SKM-1 treated with dmso at 0.1 percent for 144 hours (cell line): ENCODE data around the gene TBC1D21.

ENCODE experiments used
- DNase-seq: peaks from one replicate; lab custom pipeline; 2025; ENCODE audit not compliant: unreplicated experiment; lab: John Stamatoyannopoulos, UW

Gene TBC1D21

DNA sequence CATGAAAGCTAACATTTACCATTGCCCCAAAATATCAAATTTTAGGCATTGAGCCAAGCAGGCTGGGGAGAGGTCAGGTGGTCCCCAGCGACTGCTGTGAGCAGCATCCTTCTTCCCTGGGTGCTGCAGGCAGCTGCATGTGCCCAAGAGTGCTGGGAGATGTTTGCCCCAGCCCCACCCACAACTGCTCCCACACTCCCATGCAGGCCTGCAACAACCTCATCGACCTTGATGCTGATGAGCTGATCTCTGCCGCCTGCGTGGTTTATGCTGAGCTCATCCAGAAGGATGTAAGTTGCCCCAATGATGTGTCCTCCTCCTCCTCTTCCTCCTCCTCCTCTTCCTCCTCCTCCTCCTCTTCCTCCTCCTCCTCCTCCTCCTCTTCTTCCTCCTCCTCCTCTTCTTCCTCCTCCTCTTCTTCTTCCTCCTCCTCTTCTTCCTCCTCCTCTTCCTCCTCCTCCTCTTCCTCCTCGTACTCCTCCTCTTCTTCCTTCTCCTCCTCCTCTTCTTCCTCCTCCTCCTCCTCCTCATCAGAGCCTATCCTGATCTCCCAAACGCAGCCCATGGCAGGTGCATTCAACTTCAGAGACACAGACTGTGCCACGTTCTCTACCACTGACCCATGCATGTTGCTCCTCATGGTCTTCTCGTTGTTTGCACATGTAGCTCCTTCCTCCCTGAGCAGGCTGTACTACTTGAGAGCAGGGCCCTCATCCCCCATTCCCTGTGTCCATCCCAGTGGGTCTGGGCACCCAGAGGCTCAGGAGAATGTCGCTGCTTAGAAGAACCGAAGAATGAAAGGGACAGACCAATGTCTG is 15.1 kb downstream of the TBC1D21 start:
- no peak for DNase-seq

DNA sequence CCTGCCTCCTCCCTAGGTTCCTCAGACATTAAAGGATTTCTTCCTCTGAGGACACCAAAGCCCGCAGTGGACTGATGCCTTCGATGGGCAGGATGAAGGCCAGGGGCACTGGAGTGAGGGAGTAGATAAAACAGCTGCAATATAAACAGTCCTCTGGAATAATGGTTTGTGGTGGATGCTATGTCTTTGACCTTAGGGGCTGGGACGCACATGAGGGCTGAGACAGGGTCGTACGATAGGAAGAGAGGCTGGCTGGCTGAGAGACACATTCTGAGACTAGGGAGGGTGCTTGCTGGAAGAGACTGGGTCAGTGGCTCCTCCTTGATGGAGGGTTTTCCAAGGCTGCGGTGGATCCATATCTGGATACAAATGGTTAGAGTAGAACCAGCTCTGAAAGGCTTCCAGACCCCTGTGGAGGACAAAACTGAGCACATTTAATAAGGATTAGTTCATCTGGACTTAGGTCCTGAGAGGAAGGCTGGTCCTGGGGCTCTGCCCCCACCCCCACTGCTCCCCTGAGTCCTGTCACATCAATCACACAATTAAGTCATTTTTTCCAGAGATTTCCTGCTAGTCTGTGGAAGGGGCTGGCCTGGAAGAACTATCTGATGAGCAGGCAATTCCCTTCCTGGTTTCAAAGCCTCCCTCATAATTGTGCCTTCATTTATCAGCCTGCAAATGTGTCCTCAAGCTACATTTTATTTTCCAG is 15.8 kb downstream of the TBC1D21 start:
- DNase-seq, result no peak

DNA sequence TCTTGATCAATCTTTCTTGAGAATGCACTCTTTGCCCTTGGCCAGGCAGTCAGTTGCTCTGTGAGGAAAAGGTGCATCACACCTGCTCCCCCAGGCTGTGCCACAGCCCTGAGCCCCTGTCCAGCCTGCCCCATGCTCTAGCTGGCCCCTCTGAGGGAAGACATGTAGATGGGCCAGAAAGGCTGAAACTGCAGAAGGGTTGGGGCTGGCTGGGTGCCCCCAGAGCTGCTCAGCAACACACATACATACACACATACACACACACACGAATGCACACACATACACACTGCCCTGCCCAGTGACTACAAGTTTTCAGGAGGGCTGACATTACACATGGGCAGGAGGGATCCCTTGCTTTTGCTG is 16.4 kb downstream of the TBC1D21 start:
- DNase-seq, result no peak

GRCh38 chr15:73891328-73892315 is 18.3 kb downstream of the TBC1D21 start:
- DNase-seq, result no peak

DNA sequence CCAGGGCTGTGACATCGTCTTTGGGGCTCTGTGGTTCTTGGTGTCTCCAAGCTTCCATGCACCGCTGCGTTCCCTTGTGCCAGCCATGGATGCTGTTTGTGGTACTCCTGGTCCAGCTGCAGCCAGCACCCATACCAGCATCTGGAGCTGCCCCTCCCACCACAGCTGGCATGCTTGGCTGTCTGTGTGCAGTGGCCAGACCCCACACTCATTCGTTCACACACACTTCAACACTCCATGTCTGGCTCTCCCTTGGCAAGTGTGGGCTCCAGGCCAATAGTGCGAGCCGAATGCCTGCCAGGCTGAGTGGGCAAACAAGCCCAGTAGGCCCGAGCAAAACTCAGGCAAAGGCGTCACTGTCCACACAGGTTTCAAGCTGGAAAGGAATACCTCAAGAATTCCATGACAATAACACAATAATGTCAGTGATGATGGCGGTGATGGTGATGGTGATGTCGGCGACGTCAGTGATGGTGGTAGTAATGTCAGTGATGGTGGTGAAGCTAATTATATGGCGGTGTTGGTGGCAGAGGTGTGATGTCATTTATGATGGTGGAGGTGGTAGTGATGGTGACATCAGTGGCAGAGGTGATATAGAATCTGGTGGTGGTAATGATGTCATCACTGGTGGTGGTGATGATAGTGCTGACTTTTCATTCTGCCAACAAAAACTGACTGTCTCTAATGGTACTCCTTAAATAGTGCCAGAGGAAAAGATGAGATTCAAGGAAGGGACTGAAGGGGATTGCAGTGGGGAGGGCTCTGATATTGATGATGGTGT is 19.3 kb downstream of the TBC1D21 start:
- DNase-seq, result no peak

GRCh38 chr15:73894133-73894814 is 20.9 kb downstream of the TBC1D21 start:
- DNase-seq, result no peak

DNA sequence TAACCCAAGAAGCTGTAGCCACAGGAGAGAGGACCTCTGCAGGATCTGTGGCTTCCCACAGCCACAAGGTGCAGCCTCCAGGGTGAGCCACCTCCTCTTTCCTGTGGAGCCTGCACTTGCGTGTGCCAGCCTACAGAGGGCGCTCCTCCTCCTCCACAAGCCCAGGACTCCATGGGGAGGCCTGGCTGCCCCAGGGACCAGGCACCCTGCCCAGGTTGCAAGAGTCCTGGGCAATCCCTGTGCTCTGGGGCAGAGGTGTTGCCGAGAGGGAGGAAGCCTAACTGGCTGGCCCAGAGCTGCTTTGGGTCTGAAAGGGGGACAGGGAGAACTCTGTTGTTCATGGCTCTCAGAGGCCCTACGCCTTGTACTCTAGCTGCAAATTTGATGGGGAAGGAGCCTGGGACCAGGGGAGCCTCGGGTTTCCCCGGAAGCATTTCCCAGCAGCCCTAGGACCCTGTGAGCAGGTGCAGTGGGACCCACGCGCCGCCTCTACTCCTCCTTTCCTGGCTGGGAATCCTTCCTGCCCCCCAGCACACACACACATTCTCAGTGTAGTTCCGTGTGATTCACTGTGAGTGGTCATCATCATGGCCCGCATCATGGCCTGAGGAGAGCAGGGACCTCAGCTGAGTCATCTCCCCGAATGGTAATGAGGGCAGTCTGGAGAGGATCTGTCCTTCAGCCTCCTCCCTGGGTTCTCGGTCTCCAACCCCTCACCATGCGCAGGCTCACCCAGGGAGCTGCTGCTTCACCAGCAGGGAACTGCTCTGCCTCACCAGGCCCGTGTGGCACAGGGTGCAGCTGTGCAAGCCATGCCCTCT is 24.3 kb downstream of the TBC1D21 start:
- peak; percentile 60 for DNase-seq

GRCh38 chr15:73899197-73900094 is 26.1 kb downstream of the TBC1D21 start:
- DNase-seq, result no peak

DNA sequence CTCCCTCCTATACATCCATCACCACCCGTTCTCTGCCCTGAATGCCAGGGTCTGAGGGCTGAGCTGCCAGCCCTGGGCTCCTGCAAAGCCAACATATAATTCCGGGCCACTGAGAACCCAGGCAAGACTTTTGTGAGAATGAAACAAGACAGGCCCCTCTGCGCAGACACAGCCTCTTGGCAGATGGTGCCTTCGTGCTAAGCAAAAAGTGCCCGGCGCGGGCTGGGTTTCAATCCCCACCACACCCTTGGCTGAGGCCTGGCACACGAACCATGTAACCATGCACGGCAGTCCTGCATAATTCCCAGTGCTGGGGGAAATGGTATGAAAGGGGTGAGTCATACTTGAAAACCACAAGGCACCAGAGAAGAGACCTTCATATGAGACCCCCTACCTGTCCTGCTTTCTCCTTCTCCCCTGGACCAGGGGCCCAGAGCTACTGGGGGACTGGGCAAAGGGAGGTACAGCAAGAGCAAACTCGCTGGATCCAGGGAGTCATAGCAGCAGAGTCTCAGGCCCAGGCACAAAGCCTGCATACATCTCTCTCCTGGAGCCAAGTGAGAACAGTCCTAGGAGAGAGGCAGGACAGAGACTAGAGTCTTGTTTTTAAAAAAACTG is 26.8 kb downstream of the TBC1D21 start:
- no peak for DNase-seq

GRCh38 chr15:73901126-73901810 is 27.9 kb downstream of the TBC1D21 start:
- no peak for DNase-seq

DNA sequence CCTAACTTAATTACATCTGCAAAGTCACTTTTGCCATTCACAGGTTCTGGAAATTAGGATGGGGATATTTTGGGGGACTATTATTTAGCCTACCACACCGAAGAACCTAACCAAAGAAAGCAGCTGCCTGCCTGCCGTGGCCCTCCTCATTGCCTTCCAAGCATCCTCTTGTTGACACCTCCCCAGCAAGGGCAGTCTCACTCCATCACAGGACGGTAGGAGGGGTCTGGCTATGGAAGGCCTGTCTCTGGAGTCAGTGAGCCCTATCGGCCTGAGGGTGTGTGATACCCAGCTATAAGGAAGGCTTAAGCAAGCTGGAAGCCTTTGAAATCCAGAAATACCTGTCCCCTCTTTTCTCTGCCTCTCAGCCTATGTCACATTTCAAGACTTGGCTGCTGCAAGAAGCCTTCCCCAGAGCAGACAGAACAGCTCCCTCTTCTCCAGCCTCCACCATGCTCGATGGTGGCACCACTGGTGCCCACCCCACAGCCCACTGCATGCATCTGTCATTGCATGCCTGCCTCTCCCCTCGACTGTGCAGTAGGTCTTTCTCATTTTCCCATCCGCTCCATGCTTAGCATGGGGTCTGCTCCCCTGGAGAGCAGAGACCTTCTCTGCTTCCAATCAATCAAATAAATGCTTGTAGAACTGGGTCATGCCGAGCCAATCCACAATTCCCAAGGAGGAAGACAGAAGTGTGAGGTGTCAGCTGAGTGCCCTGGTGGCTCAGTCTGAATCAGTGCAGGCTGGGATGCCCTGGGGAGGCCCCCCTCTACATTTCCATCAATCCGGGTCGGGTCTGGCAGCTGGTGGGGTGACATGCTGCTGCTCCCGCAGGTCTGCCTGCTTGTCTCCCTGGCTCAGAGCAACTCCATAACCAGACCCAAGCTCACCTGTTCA is 29.0 kb downstream of the TBC1D21 start:
- DNase-seq, result no peak

DNA sequence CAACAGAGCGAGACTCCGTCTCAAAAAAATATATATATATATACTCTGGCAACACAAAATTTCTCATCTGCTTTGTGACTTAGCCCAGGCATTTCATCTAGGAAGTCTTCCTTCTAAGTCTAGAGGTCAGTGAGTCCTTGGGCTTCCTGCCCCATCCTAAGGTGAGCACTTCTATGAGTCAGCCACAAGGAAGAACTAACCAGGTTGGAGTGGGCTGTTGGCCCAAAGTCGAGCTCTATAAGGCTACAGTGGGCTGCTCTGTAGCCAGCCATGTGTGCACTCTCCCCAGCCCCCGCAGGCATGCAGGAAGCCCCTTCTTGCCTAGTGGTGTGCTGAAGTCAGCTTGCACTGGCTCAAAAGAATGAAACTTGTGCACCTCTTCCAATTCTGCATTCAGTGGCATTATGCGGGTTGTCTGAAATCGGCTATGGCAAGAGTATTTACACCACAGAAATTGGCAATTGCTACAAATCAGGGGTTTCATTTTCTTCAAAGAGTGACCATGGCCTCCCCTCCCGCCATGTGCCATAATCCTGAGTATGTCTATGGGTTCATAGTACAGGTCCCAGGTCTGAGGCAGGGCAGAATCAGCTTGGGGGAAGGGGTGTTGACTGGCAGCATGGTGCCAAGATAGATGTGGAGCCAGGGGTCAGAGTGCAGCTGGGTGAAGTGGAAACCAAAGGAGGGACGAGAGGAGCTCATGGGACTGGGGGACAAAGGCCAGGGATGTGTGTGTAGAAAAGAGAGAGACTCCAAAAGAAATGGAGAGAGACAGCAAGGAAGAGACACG is 30.9 kb downstream of the TBC1D21 start:
- no peak for DNase-seq

DNA sequence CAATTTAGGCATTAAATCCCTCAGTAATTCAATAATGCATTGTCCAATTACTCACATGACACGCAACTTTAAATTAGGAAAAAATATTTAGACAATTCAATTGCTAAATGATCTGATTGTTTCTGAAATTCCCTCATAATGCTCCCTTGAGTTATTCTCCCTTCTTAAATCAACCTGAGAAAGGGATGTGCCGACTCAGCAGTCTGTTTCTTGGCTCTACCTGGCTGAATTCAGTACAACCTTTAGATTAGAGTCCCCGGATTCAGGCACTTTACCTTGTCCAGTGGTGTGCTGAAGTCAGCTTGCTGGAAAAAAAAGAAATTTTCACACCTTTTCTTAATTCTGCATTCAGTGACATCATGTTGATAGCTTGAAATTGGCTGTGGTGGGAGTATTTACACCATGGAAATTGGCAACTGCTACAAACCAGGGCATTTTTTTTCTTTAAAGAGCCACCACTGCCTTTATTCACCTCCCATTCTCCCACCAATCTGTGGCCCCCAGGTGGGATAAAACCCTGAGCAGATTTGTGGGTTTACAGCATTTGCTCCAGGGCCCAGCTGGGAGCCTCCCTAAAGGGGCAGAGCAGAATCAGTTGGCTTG is 32.0 kb downstream of the TBC1D21 start:
- no peak for DNase-seq

GRCh38 chr15:73906346-73907034 is 33.1 kb downstream of the TBC1D21 start:
- no peak for DNase-seq
